ENCODE data around the gene TMC4.
A peak's percentile ranks its signal among the peaks of the same experiment; 100 is the strongest.
"Not testable (repeated sequence)": the region's sequence is repeated elsewhere in the genome, so short reads cannot be mapped to it uniquely, and the experiment has no call there.

Gene TMC4

GRCh38 chr19:54201980-54202379, 29.0 kb upstream of the TMC4 start:
- DNase-seq = no peak

GRCh38 chr19:54201172-54201701, 28.3 kb upstream of the TMC4 start:
- no peak for DNase-seq

- DNase-seq = no peak
Observed at GRCh38 chr19:54199401-54199800, 26.4 kb upstream of the TMC4 start.

GRCh38 chr19:54197121-54197520, 24.2 kb upstream of the TMC4 start:
- no peak for DNase-seq

GRCh38 chr19:54196536-54196935, 23.6 kb upstream of the TMC4 start:
- DNase-seq = no peak

- DNase-seq = not testable (repeated sequence)
Observed at GRCh38 chr19:54194463-54194862, 21.5 kb upstream of the TMC4 start.

GRCh38 chr19:54193011-54193410, 20.1 kb upstream of the TMC4 start:
- DNase-seq = no peak

GRCh38 chr19:54191811-54192453, 19.0 kb upstream of the TMC4 start:
- no peak for DNase-seq

GRCh38 chr19:54191011-54191810, 18.3 kb upstream of the TMC4 start, which contains the start of gene TSEN34:
TSS of gene TSEN34 (plus strand) at chr19:54191308. CDS start at chr19:54191365, 57 bp downstream.
- DNase-seq = peak; percentile 81

- DNase-seq = peak; percentile 98
Observed at GRCh38 chr19:54190503-54191010, 17.6 kb upstream of the TMC4 start.

GRCh38 chr19:54189735-54190502, 17.0 kb upstream of the TMC4 start:
- peak; percentile 100 for DNase-seq

- peak; percentile 60 for DNase-seq
Observed at GRCh38 chr19:54189145-54189734, 16.3 kb upstream of the TMC4 start, which contains the start of gene MBOAT7. TSS of gene MBOAT7 (minus strand) at chr19:54189580. CDS start at chr19:54188508, 1,072 bp downstream.

- no peak for DNase-seq
Observed at GRCh38 chr19:54188215-54188871, 15.4 kb upstream of the TMC4 start.

- no peak for DNase-seq
Observed at GRCh38 chr19:54186934-54187381, 14.0 kb upstream of the TMC4 start.

- DNase-seq = no peak
Observed at GRCh38 chr19:54186351-54186750, 13.4 kb upstream of the TMC4 start.

- DNase-seq = no peak
Observed at GRCh38 chr19:54183431-54183830, 10.5 kb upstream of the TMC4 start.

GRCh38 chr19:54181894-54182293, 8.9 kb upstream of the TMC4 start:
- not testable (repeated sequence) for DNase-seq

- no peak for DNase-seq
Observed at GRCh38 chr19:54180691-54181091, 7.7 kb upstream of the TMC4 start.

GRCh38 chr19:54179921-54180461, 7.0 kb upstream of the TMC4 start:
- no peak for DNase-seq

- no peak for DNase-seq
Observed at GRCh38 chr19:54179262-54179852, 6.4 kb upstream of the TMC4 start.

Data from NCI-H2171 (cell line).